ENCODE results near the gene PRUNE1.

Gene PRUNE1

GRCh38 chr1:151008244-151009205, at the start of gene PRUNE1:
PRUNE1 (plus strand) TSS chr1:151008449; CDS start chr1:151008633, 184 bp downstream.
- DNase-seq = peak; percentile 96

- DNase-seq = no peak
These were observed 47.6 kb upstream of the PRUNE1 start for GRCh38 chr1:150960646-150961045.

- DNase-seq = no peak
These were observed 46.5 kb upstream of the PRUNE1 start for GRCh38 chr1:150961756-150962155.

- no peak for DNase-seq
These were observed 44.7 kb upstream of the PRUNE1 start for GRCh38 chr1:150963321-150964163.

GRCh38 chr1:150964164-150964489, 44.1 kb upstream of the PRUNE1 start:
- DNase-seq = no peak

- no peak for DNase-seq
These were observed 42.6 kb upstream of the PRUNE1 start for GRCh38 chr1:150965605-150966004.

- no peak for DNase-seq
These were observed 42.2 kb upstream of the PRUNE1 start for GRCh38 chr1:150966011-150966410.

GRCh38 chr1:150967936-150968335, 40.3 kb upstream of the PRUNE1 start:
- no peak for DNase-seq

GRCh38 chr1:150968491-150968890, 39.8 kb upstream of the PRUNE1 start:
- DNase-seq = no peak

GRCh38 chr1:150969626-150970025, 38.6 kb upstream of the PRUNE1 start:
- DNase-seq = no peak

- no peak for DNase-seq
These were observed 37.3 kb upstream of the PRUNE1 start for GRCh38 chr1:150970808-150971582.

- DNase-seq = peak; percentile 4
These were observed 36.4 kb upstream of the PRUNE1 start for GRCh38 chr1:150971583-150972416.

GRCh38 chr1:150972417-150972940, 35.8 kb upstream of the PRUNE1 start:
- no peak for DNase-seq

GRCh38 chr1:150973258-150973835, 34.9 kb upstream of the PRUNE1 start:
- no peak for DNase-seq

- peak; percentile 24 for DNase-seq
These were observed 34.2 kb upstream of the PRUNE1 start for GRCh38 chr1:150973836-150974579.

- DNase-seq = peak; percentile 63
These were observed 33.4 kb upstream of the PRUNE1 start, which contains the start of gene CERS2 for GRCh38 chr1:150974580-150975478. CERS2 (minus strand) TSS chr1:150974835; CDS start chr1:150969090, 5,745 bp downstream.

GRCh38 chr1:150976401-150976821, 31.8 kb upstream of the PRUNE1 start:
- no peak for DNase-seq

- peak; percentile 68 for DNase-seq
These were observed 31.2 kb upstream of the PRUNE1 start for GRCh38 chr1:150976879-150977694.

Measured in stimulated activated naive CD4-positive, alpha-beta T cell treated with Interleukin-2 at 50 U/mL for 16 hours (primary cell).